Measurements from ENCODE around the gene NIPA2. TPM values are rescaled to one million over a fixed set of nuclear protein-coding genes. Genes with fewer than 3 reads are reported as not detected.

NIPA2 gene
- total RNA-seq, 1 experiment from 2014 or later = 77.9 TPM

- Histone ChIP-seq H2AK5ac (ENCODE audit: insufficient read length, low read length) (no peak overlapping the region), H4K8ac (replicated peaks; ENCODE audit: insufficient read length, low read depth, low read length) (no peak overlapping the region), H3K27me3 (ENCODE audit: insufficient read depth, low read length) (no peaks in the 10 kb centered on the region), H2BK12ac (ENCODE audit: insufficient read length, low read depth, low read length) (no peak overlapping the region), H3K4me1 (ENCODE audit: insufficient read depth, low read length) (no peaks in the 10 kb centered on the region; the same call in 1 of the 2 replicates), H3K9ac (ENCODE audit: extremely low read depth, insufficient read length, low read length) (no peak overlapping the region), H4K20me1 (ENCODE audit: control insufficient read depth, insufficient read depth, insufficient read length) (no peaks in the 10 kb centered on the region), H4K5ac (ENCODE audit: insufficient read length, low read depth, low read length) (no peak overlapping the region), H3K23me2 (ENCODE audit: insufficient read length, low read depth, low read length, poor library complexity, severe bottlenecking) (no peaks in the 10 kb centered on the region), H3K4me2 (ENCODE audit: insufficient read depth, insufficient read length, low read length) (no peak overlapping the region), H2BK120ac (ENCODE audit: low read depth, low read length, poor library complexity, severe bottlenecking) (no peak overlapping the region), H2AFZ (ENCODE audit: low read length) (no peak overlapping the region), H3K18ac (ENCODE audit: insufficient read length, low read depth, low read length) (no peak overlapping the region), H3K4ac (ENCODE audit: low read depth, low read length) (no peak overlapping the region), H3K9me3 (ENCODE audit: control insufficient read depth, low read depth, low read length) (no peaks in the 10 kb centered on the region), H4K91ac (ENCODE audit: insufficient read length, low read depth, low read length) (no peak overlapping the region), H3K56ac (ENCODE audit: insufficient read length, low read depth, low read length) (no peak overlapping the region), H2BK20ac (ENCODE audit: low read depth, low read length, poor library complexity, severe bottlenecking) (no peak overlapping the region), H2BK15ac (ENCODE audit: low read depth, low read length) (no peak overlapping the region), H3K23ac (ENCODE audit: insufficient read length, low read depth, low read length) (no peak overlapping the region), H3K79me1 (ENCODE audit: insufficient read depth, low read depth, low read length, poor library complexity, severe bottlenecking) (no peaks in the 10 kb centered on the region), H3K79me2 (ENCODE audit: insufficient read depth, low read length) (peaks cover 10% of the 10 kb centered on the region; the same call in 1 of the 2 replicates), H3K14ac (ENCODE audit: insufficient read depth, low read length) (no peak overlapping the region), H3K27ac (ENCODE audit: insufficient read length, low read depth, low read length) (no peak overlapping the region), H2BK5ac (ENCODE audit: insufficient read length, low read length) (no peak overlapping the region), H3T11ph (ENCODE audit: low read length) (no peak overlapping the region)
- peaks cover 15 to 21% of the 10 kb centered on the region in 2 experiments; a peak in 3 of 4 replicates for H3K4me1 Mint-ChIP-seq
- WGBS (ENCODE audit: extremely low coverage, insufficient read length, low lambda C conversion rate) = no CpG with 5 or more reads among the region's 4 CpGs
- peaks cover 6 to 17% (median 14%) of the 10 kb centered on the region in 3 experiments for H3K36me3 Mint-ChIP-seq (ENCODE audit: insufficient read depth in 1 of 3, low read depth in 3 of 3)
- DNase-seq = no peak
- H3K27ac Mint-ChIP-seq = no peak overlapping the region
- TF ChIP-seq, protein P1, sequence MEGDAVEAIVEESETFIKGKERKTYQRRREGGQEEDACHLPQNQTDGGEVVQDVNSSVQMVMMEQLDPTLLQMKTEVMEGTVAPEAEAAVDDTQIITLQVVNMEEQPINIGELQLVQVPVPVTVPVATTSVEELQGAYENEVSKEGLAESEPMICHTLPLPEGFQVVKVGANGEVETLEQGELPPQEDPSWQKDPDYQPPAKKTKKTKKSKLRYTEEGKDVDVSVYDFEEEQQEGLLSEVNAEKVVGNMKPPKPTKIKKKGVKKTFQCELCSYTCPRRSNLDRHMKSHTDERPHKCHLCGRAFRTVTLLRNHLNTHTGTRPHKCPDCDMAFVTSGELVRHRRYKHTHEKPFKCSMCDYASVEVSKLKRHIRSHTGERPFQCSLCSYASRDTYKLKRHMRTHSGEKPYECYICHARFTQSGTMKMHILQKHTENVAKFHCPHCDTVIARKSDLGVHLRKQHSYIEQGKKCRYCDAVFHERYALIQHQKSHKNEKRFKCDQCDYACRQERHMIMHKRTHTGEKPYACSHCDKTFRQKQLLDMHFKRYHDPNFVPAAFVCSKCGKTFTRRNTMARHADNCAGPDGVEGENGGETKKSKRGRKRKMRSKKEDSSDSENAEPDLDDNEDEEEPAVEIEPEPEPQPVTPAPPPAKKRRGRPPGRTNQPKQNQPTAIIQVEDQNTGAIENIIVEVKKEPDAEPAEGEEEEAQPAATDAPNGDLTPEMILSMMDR (conservative IDR thresholded peaks at IDR 0.05) = no peak
- H3K4me3 Mint-ChIP-seq = no peak overlapping the region
- peaks cover 2 to 3% of the 10 kb centered on the region in 2 experiments; a peak in 3 of 5 replicates for H3K9me3 Mint-ChIP-seq
- H3K27me3 Mint-ChIP-seq (ENCODE audit: low read depth) = no peaks in the 10 kb centered on the region
Observed at GRCh38 chr15:22794063-22794462, 44.4 kb upstream of the NIPA2 start.

Measured in H9 (cell line).